HepG2 (cell line): ENCODE data around the gene EXOC6B. TPM values are rescaled to one million over a fixed set of nuclear protein-coding genes. Genes with fewer than 3 reads are reported as not detected.

Source experiments
- ATAC-seq: fragments of 200-7000 bp; cut with Tn5 transposase; 3 replicates; pipeline ENCODE4 v1.9.1; 2020; ENCODE audit warnings: mild to moderate bottlenecking, moderate library complexity
- BruUV-seq: library from RNA; stranded (reverse); fragments of 400-500 nt; replicated peaks from 2 replicates; lab custom pipeline; 2021; lab: Mats Ljungman, UMichigan
- CTCF ChIA-PET: fragments of 300-600 bp; formaldehyde crosslinking; extraction: SDS; loops from one replicate; lab custom pipeline; 2021; ENCODE audit warnings: low total read pairs, inconsistent platforms, low intra/inter-chr PET ratio; lab: Yijun Ruan, JAX
- POLR2A ChIA-PET: fragments of 350-600 bp; sonication (Branson Sonifier 250); formaldehyde crosslinking; loops from one replicate; lab custom pipeline; 2020; ENCODE audit warnings: antibody characterized with exemption, inconsistent platforms; lab: Yijun Ruan, JAX
- DNase-seq: peaks from one replicate; pipeline ENCODE4 v3.0.0-alpha.2; 2015; ENCODE audit warnings: low spot score
- FAIRE-seq: peaks from 3 replicates; lab custom pipeline; 2011; peaks lifted over from hg19 to GRCh38; lab: Jason Lieb, UNC
- H2AFZ ChIP-seq: one replicate; pipeline ENCODE4 v1.6.1; 2011; ENCODE audit warnings: low read length, inconsistent platforms
- H3K27ac ChIP-seq: fragments of 300-600 bp; 3 replicates; pipeline ENCODE4 v1.8.0; 2011; ENCODE audit warnings: mixed run types, mild to moderate bottlenecking, mixed read lengths, low read length, inconsistent platforms; ENCODE audit not compliant: insufficient read depth; ENCODE audit errors: extremely low read length
- H3K27me3 ChIP-seq, 2 experiments: fragments of 200-600 bp in 1 of 2; 2 replicates in 1 of 2; 3 replicates in 1 of 2; pipeline versions ENCODE4 v1.6.0 to v1.8.0; 2011; ENCODE audit warnings: low read length in 2 of 2, mild to moderate bottlenecking in 2 of 2, moderate library complexity in 2 of 2, inconsistent platforms in 1 of 2; ENCODE audit not compliant: insufficient read depth in 2 of 2, control insufficient read depth in 1 of 2
- H3K36me3 ChIP-seq, 2 experiments: fragments of 200-600 bp in 1 of 2; replicated peaks in 1 of 2; 2 replicates in 1 of 2; 3 replicates in 1 of 2; pipeline versions ENCODE4 v1.5.1 to v1.8.0; 2011; ENCODE audit warnings: low read length in 2 of 2, inconsistent platforms in 1 of 2; ENCODE audit not compliant: insufficient read depth in 2 of 2, control insufficient read depth in 1 of 2
- H3K4me1 ChIP-seq: 2 replicates; pipeline ENCODE4 v1.5.1; 2012; ENCODE audit warnings: low read length, inconsistent platforms; ENCODE audit not compliant: insufficient read depth
- H3K4me2 ChIP-seq: 2 replicates; pipeline ENCODE4 v1.6.0; 2011; ENCODE audit warnings: low read depth, low read length, inconsistent platforms
- H3K4me3 ChIP-seq, 3 experiments: fragments of 200-600 bp in 1 of 3; sonication (generic), shearing (Covaris generic) in 1 of 3; replicated peaks in 1 of 3; 2 replicates each; pipeline ENCODE4 v1.5.1; 2011 to 2016; ENCODE audit warnings: low read length in 3 of 3, inconsistent platforms in 2 of 3, low read depth in 2 of 3, mild to moderate bottlenecking in 2 of 3, control low read depth in 1 of 3, mixed read lengths in 1 of 3; ENCODE audit not compliant: insufficient read depth in 1 of 3
- H3K79me2 ChIP-seq: one replicate; pipeline ENCODE4 v1.6.1; 2011; ENCODE audit warnings: low read length, inconsistent platforms; ENCODE audit not compliant: insufficient read depth
- H3K9ac ChIP-seq: 2 replicates; pipeline ENCODE4 v1.6.0; 2011; ENCODE audit warnings: mild to moderate bottlenecking, low read depth, low read length, inconsistent platforms; ENCODE audit not compliant: insufficient read depth
- H3K9me3 ChIP-seq: 2 replicates; pipeline ENCODE4 v1.5.1; 2012; ENCODE audit warnings: mild to moderate bottlenecking, low read length
- H4K20me1 ChIP-seq: 2 replicates; pipeline ENCODE4 v1.6.0; 2011; ENCODE audit warnings: inconsistent platforms, mild to moderate bottlenecking, low read length, moderate library complexity; ENCODE audit not compliant: insufficient read depth
- ELF4 ChIP-seq: sonication (generic); formaldehyde crosslinking; IDR thresholded peaks from 2 replicates; pipeline ENCODE4 v1.5.0; 2020; ENCODE audit warnings: missing genetic modification reagents, mild to moderate bottlenecking, moderate library complexity, borderline replicate concordance
- HDAC6 ChIP-seq: fragments of 200-600 bp; sonication (generic); IDR thresholded peaks from 2 replicates; pipeline ENCODE4 v1.7.0; 2017; ENCODE audit warnings: mild to moderate bottlenecking, antibody characterized with exemption, low read length, low read depth
- HNF4A ChIP-seq: sonication (generic); formaldehyde crosslinking; IDR thresholded peaks from 2 replicates; pipeline ENCODE4 v1.4.0; 2020; ENCODE audit warnings: missing genetic modification reagents
- NFKB2 ChIP-seq: sonication (generic); formaldehyde crosslinking; IDR thresholded peaks from 2 replicates; pipeline ENCODE4 v1.4.0; 2020; ENCODE audit warnings: missing genetic modification reagents, borderline replicate concordance
- NFRKB ChIP-seq: fragments of 450-650 bp; IDR thresholded peaks from 2 replicates; pipeline ENCODE4 v1.6.1; 2017
- NPAS2 ChIP-seq: sonication (generic); formaldehyde crosslinking; IDR thresholded peaks from 2 replicates; pipeline ENCODE4 v1.8.0; 2022; ENCODE audit warnings: mild to moderate bottlenecking, missing genetic modification reagents, borderline replicate concordance
- NR2F1 ChIP-seq, 2 experiments: fragments of 450-650 bp in 1 of 2; formaldehyde crosslinking in 1 of 2; IDR thresholded peaks; 2 replicates each; pipeline versions ENCODE4 v1.5.0 to v1.6.1; 2016 to 2020; ENCODE audit warnings: mild to moderate bottlenecking in 1 of 2, missing compliant biosample characterization in 1 of 2, missing genetic modification reagents in 1 of 2, moderate library complexity in 1 of 2
- NR2F6 ChIP-seq, 2 experiments: IDR thresholded peaks; 2 replicates each; pipeline ENCODE4 v1.6.1; 2016; ENCODE audit warnings: antibody characterized with exemption in 1 of 2, mild to moderate bottlenecking in 1 of 2
- STAG1 ChIP-seq: sonication (generic); formaldehyde crosslinking; IDR thresholded peaks from 2 replicates; pipeline ENCODE4 v1.4.0; 2020; ENCODE audit warnings: missing genetic modification reagents
- ZFP41 ChIP-seq: sonication (generic); formaldehyde crosslinking; IDR thresholded peaks from 2 replicates; pipeline ENCODE4 v1.4.0; 2020; ENCODE audit warnings: mild to moderate bottlenecking, missing genetic modification reagents, borderline replicate concordance
- ZNF501 ChIP-seq: sonication (generic); formaldehyde crosslinking; IDR thresholded peaks from 2 replicates; pipeline ENCODE4 v1.5.1; 2020; ENCODE audit warnings: mild to moderate bottlenecking, moderate library complexity, missing genetic modification reagents
- ZNF770 ChIP-seq: sonication (generic); formaldehyde crosslinking; IDR thresholded peaks from 2 replicates; pipeline ENCODE4 v1.5.0; 2020; ENCODE audit warnings: mild to moderate bottlenecking, missing genetic modification reagents
- WGBS: methylation state at CpG from one replicate; pipeline ENCODE4 v1.1.6; 2017; ENCODE audit warnings: low lambda C conversion rate; 5-methylcytosine and 5-hydroxymethylcytosine counted together
- in situ Hi-C: cut with HindIII; loops from 2 replicates; pipeline ENCODE4 v1.10.0; 2017; ENCODE audit warnings: low pct_unique_long_range_greater_than_20kb; ENCODE audit not compliant: extremely low pct_ligation_motif_present
- intact Hi-C: fragments of 100-400 bp; cut with micrococcal nuclease; formaldehyde crosslinking; loops from one replicate; pipeline ENCODE4 v1.10.0; 2022; ENCODE audit not compliant: unreplicated experiment
- polyA plus RNA-seq, 8 experiments: library from polyadenylated mRNA; depleted of rRNA in 3 of 8; stranded (reverse) in 7 of 8; unstranded in 1 of 8; fragments of >200 nt; fragmentation: Illumina TruSeq in 4 of 8; extraction: Trizol in 4 of 8; gene quantifications; 2 replicates each; pipeline versions ENCODE4 v1.2.1 to v1.2.3, GENCODE V29; 2011 to 2016; ENCODE audit warnings: low read depth in 4 of 8, missing spikeins in 1 of 8, mixed read lengths in 1 of 8; ENCODE audit not compliant: insufficient read depth in 1 of 8
- total RNA-seq, 5 experiments: library from RNA; depleted of rRNA; stranded (reverse); fragments of >200 nt; fragmentation: Illumina TruSeq; extraction: Trizol; gene quantifications; 2 replicates each; pipeline ENCODE4 v1.2.3, GENCODE V29; 2016; ENCODE audit warnings: low read depth in 1 of 5
- TF ChIP-seq, protein P1 (sequence below): sonication (generic); formaldehyde crosslinking; conservative IDR thresholded peaks from 2 replicates; pipeline ENCODE4 v1.8.0; 2022; ENCODE audit warnings: missing genetic modification reagents
- TF ChIP-seq, protein P2 (sequence below): IDR thresholded peaks from 2 replicates; pipeline ENCODE4 v1.6.1; 2016; ENCODE audit warnings: mild to moderate bottlenecking, missing biosample characterization, missing genetic modification reagents

EXOC6B gene
- total and polyA plus RNA-seq, 2 of the 13 experiments (the other 11 are each of a cell fraction or from before 2014, with no cell fraction given) = 9.1 to 15.9 TPM

GRCh38 chr2:72211350-72211749 lies 614.5 kb downstream of the EXOC6B start:
- CTCF ChIA-PET = no interaction called here
- TF ChIP-seq NFKB2 (CRISPR knock-in tag) (no peak), ZNF770 (no peak), NR2F1 (CRISPR knock-in tag; IDR thresholded peaks at IDR 0.05) (no peak), HDAC6 (no peak), STAG1 (CRISPR knock-in tag) (no peak), ZNF501 (no peak), NPAS2 (CRISPR knock-in tag) (no peak), NFRKB (no peak), NR2F6 (IDR thresholded peaks at IDR 0.05) (no peak), NR2F6 (CRISPR knock-in tag; IDR thresholded peaks at IDR 0.05) (no peak), HNF4A (CRISPR knock-in tag) (no peak), ELF4 (CRISPR knock-in tag) (no peak), ZFP41 (CRISPR knock-in tag) (no peak)
- TF ChIP-seq, protein P1, sequence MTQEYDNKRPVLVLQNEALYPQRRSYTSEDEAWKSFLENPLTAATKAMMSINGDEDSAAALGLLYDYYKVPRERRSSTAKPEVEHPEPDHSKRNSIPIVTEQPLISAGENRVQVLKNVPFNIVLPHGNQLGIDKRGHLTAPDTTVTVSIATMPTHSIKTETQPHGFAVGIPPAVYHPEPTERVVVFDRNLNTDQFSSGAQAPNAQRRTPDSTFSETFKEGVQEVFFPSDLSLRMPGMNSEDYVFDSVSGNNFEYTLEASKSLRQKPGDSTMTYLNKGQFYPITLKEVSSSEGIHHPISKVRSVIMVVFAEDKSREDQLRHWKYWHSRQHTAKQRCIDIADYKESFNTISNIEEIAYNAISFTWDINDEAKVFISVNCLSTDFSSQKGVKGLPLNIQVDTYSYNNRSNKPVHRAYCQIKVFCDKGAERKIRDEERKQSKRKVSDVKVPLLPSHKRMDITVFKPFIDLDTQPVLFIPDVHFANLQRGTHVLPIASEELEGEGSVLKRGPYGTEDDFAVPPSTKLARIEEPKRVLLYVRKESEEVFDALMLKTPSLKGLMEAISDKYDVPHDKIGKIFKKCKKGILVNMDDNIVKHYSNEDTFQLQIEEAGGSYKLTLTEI (CRISPR knock-in tag) = no peak
- TF ChIP-seq, protein P2, sequence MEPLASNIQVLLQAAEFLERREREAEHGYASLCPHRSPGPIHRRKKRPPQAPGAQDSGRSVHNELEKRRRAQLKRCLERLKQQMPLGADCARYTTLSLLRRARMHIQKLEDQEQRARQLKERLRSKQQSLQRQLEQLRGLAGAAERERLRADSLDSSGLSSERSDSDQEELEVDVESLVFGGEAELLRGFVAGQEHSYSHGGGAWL (CRISPR knock-in tag) = no peak
- TF ChIP-seq, all 625 proteins: peak for 0
- Histone ChIP-seq H4K20me1 (no peaks in the 10 kb centered on the region), H3K27ac (no peak overlapping the region), H3K9ac (no peak overlapping the region), H3K4me2 (no peak overlapping the region), H3K27me3 (no peaks in the 10 kb centered on the region), H3K4me3 (no peak overlapping the region), H2AFZ (no peak overlapping the region), H3K4me1 (peaks cover 8% of the 10 kb centered on the region; the same call in 1 of the 2 replicates), H3K9me3 (no peaks in the 10 kb centered on the region), H3K79me2 (no peaks in the 10 kb centered on the region), H3K36me3 (no peaks in the 10 kb centered on the region)
- DNase-seq = no peak
- in situ Hi-C loops = no loop called here
- whole genome bisulfite sequencing = 77% methylated on average over 2 of the region's 2 CpGs
- no peak for ATAC-seq
- FAIRE-seq = no peak
- BruUV-seq = no TSS peak
- intact Hi-C loops = no loop called here
- POLR2A ChIA-PET = no interaction called here
